ENCODE data around the gene P4HTM.

P4HTM gene

DNA sequence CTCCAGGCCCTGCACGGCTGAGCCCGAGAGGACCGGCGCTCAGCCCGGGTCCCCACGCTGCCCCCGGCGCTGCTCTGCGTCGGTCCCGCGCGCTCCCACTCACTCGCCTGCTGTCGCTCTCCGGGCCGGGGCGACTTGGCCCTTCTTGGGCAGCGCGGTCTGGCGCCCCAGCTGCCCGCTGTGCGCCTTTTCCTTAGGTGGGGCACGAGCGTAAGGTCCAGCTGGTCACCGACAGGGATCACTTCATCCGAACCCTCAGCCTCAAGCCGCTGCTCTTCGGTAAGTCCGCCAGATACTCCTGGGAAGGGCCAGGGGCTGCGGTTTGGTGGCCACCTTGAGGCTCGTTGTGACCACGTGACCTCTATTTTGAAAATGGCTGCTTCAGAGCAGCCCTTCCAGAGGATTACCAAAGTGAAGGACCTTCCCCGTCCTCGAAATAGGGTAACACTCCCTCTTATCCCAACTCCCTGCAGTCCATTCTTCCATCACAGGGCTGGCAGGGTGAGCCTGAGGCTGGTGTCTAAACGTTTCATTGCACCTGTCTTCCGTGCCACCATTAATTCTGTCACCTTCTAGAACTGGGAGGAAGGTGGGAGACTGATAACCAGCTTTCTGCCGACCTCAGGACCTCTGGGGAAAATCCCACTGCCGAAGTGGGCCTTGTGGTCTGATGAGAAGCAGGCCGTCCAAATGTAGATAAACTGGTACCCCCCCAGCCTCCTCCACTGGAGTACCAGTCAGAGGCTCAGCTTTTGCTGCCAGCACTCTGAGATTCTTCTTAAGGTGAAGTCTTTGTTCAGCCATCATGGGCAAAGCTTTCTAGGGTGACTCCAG is 812 bp downstream of the P4HTM start:
- DNase-seq (ENCODE audit: low spot score): no peak

DNA sequence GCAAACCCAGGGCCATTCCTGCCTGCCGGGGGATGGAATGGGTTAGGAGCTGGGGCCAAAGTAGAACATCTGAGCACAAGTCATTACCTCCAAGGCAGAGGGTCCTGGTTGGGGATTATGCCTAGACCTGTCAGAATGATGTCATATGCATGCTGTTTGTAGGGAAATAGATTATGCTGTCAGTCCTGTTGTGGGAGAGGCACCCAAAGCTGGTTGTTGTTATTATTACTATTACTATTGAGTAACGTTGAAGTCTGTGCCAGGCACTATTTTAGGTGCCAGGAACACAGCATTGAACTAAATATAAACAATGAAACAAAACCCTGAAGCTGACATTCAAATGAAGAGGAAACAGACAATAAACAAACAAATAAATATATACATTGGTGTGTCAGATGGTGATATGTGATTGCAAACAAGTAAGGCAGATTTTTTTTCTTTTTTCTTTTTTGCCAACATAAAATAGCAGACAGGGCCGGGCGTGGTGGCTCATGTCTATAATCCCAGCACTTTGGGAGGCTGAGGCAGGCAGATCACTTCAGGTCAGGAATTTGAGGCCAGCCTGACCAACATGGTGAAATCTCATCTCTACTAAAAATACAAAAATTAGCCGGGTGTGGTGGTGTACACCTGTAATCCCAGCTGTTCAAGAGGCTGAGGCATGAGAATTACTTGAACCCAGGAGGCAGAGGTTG is 2.0 kb downstream of the P4HTM start:
- CTCF ChIA-PET: no interaction called here

More for the DNA sequence above, 812 bp downstream of the P4HTM start:
- peak overlapping the region; percentile 94 for H3K27ac ChIP-seq
- TF ChIP-seq, protein P1, sequence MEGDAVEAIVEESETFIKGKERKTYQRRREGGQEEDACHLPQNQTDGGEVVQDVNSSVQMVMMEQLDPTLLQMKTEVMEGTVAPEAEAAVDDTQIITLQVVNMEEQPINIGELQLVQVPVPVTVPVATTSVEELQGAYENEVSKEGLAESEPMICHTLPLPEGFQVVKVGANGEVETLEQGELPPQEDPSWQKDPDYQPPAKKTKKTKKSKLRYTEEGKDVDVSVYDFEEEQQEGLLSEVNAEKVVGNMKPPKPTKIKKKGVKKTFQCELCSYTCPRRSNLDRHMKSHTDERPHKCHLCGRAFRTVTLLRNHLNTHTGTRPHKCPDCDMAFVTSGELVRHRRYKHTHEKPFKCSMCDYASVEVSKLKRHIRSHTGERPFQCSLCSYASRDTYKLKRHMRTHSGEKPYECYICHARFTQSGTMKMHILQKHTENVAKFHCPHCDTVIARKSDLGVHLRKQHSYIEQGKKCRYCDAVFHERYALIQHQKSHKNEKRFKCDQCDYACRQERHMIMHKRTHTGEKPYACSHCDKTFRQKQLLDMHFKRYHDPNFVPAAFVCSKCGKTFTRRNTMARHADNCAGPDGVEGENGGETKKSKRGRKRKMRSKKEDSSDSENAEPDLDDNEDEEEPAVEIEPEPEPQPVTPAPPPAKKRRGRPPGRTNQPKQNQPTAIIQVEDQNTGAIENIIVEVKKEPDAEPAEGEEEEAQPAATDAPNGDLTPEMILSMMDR (conservative IDR thresholded peaks at IDR 0.05; ENCODE audit: low read depth): no peak
- ChIA-PET POLR2A (ENCODE audit: low non-redundant PET) (no interaction called here), CTCF (no interaction called here)

DNA sequence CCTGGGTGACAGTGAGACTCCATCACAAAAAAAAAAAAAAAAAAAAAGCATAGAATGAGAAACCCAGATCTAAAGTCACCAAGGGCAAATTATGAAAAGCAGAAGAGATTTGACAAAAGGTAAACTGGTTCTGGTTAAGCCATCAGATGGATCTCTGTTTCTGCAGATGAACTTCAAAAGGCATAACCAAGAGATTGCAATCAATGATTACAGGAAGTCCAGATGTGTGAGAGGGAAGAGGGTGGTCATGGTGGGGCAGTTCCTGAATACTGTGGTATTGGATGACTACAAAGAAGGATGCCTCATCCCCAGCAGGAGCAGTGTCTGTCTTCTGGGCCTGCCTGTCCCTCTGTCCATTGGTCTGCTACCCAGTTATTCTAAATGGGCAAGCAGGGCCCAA is 3.8 kb downstream of the P4HTM start:
- POLR2A ChIA-PET (ENCODE audit: low non-redundant PET): no interaction called here
- CTCF ChIA-PET: no interaction called here
- TF ChIP-seq, protein P1 (conservative IDR thresholded peaks at IDR 0.05; ENCODE audit: low read depth): no peak
- no peak overlapping the region for H3K27ac ChIP-seq
- DNase-seq (ENCODE audit: low spot score): no peak

More for the DNA sequence above, 2.0 kb downstream of the P4HTM start:
- DNase-seq (ENCODE audit: low spot score): no peak
- H3K27ac ChIP-seq: peak overlapping the region; percentile 94
- TF ChIP-seq, protein P1 (conservative IDR thresholded peaks at IDR 0.05; ENCODE audit: low read depth): no peak
- POLR2A ChIA-PET (ENCODE audit: low non-redundant PET): no interaction called here

DNA sequence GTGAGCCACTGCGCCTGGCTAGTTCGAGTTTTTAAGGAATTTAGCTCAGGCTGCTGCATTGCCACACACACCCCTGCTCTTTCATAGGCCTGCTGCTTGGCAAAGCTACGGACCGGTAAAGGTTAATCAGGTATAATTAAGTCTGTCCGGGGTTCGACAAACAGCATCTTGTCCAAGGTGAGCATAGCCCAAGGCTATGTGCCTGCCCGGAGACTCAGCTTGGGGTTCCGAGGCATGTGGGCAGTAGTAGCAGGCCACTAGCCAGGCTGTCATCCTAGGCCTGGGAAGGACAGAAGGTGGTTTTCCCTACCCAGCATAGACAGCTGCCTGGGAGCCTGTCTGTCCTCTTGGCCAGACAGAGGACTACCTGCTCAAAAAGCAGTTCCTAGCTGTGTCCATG is 6.6 kb downstream of the P4HTM start:
- DNase-seq (ENCODE audit: low spot score): no peak
- ChIA-PET CTCF (no interaction called here), POLR2A (ENCODE audit: low non-redundant PET) (no interaction called here)
- TF ChIP-seq, protein P1 (conservative IDR thresholded peaks at IDR 0.05; ENCODE audit: low read depth): no peak
- H3K27ac ChIP-seq: 0 out of 2 replicates have a peak overlapping the region, but pooled peaks have one; percentile 21

DNA sequence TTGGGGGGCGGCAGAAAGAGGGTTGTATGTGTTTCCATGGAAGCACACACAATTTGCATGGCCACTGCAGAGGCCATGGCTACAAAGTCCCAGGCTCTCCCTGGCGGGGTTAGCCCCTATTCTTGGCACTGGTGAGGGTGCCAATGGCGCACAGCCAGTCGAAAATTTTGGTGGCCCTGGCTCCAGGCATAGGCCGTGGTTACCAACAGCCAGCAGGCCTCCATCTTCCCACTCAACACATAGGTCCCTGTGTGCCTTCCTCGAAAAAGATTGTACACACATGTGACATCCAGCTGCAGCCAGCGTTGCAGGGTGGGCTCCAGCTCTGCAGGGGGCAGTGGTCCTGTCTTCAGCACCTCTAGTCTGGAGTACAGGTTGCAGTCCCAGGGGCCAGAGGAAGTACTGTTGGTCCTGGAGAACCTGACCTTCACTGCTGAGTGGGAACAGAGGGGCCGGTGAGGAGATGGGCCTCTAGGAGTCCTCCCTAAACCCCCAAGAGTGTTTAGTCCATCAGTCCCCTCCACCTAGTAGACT is 7.1 kb downstream of the P4HTM start:
- POLR2A ChIA-PET (ENCODE audit: low non-redundant PET): no interaction called here
- TF ChIP-seq, protein P1 (conservative IDR thresholded peaks at IDR 0.05; ENCODE audit: low read depth): no peak
- CTCF ChIA-PET: interaction anchor here (0.6 kb wide), 1 partner anchor 9 kb away, joined by 6 read pairs; no protein-coding TSS in a partner anchor
- peak overlapping the region; percentile 21 for H3K27ac ChIP-seq
- DNase-seq (ENCODE audit: low spot score): no peak
